Germinal center (tissue), 1 donor: ENCODE data around the gene MKRN1.
"Not testable (repeated sequence)": the region's sequence is repeated elsewhere in the genome, so short reads cannot be mapped to it uniquely, and the experiment has no call there.

ENCODE experiments used
- DNase-seq: peaks from one replicate; pipeline ENCODE4 v3.0.0; 2012; ENCODE audit warnings: mixed read lengths, low spot score

The MKRN1 gene, protein sequence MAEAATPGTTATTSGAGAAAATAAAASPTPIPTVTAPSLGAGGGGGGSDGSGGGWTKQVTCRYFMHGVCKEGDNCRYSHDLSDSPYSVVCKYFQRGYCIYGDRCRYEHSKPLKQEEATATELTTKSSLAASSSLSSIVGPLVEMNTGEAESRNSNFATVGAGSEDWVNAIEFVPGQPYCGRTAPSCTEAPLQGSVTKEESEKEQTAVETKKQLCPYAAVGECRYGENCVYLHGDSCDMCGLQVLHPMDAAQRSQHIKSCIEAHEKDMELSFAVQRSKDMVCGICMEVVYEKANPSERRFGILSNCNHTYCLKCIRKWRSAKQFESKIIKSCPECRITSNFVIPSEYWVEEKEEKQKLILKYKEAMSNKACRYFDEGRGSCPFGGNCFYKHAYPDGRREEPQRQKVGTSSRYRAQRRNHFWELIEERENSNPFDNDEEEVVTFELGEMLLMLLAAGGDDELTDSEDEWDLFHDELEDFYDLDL

DNA sequence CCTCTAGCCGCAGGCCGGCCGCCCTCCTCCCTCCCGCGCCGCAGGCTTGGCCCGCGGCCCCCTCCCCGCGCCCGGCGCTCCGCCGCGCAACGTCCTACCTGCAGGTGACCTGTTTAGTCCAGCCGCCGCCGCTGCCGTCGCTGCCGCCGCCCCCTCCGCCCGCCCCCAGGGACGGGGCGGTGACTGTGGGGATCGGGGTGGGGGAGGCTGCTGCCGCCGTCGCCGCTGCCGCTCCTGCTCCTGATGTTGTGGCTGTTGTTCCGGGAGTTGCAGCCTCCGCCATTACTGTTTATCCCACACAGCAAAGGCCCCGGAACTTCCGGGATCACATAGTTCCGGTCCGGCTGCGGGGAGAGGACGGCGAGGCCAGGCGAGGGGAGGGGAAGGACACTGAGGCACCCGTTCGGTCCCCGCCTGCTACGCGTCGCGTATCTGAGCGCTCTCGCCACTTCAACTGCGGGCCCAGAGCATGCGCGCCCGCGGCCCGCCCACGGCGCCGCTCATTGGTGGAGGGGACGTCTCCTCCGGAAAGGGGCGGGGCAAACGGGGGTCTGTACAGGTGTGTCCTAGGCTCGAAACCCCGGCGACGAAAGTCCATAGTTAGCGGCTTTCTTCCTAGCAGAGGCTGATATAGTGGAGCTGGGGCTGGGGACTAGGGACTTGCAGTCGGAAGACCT lies at the start of gene MKRN1:
MKRN1 (minus strand) TSS at position 444 of the 677 bp plus-strand sequence; CDS start at position 283, 161 bp downstream.
- peak; percentile 96 for DNase-seq

DNA sequence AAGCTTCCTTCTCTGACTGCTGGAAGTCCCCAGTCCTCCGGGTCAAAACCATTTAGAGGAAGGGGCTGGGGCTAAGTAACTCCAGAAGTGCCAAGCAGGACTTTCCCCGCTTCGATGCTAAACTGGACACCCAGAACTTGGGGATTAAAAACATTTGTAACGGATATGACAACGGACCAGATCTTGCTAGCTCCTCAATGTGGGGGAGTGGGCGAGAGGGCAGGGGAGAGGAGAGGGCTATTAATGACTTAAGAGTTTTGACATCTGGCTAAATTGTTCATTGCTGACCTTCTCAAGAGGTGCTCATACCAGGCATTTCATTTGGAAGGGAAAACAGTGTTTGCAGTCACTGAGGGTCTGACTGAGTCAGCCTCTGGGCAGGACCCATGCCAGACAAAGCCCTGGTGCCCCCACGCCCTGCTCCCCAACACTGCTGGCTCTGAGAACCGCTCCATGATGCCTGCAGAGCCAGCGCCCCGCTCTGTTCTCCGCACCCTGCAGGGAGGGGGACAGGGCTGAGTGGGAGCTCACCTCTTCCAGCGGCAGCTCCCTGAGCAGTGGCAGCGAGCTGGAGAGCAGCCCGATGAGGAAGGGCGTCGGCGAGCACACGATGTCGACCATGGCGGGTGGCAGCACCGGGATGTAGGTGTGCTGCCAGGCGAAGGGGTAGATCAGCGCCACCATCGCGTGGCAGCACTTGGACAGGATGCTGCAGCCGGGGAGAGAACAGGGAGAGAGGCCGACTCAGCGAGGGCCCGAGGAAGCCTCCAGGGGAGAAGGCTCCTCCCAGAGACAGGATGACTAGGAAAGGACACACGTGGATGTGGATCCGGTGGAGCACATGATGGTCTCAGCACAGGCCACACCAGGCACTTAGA lies 47.7 kb upstream of the MKRN1 start:
- DNase-seq: no peak

DNA sequence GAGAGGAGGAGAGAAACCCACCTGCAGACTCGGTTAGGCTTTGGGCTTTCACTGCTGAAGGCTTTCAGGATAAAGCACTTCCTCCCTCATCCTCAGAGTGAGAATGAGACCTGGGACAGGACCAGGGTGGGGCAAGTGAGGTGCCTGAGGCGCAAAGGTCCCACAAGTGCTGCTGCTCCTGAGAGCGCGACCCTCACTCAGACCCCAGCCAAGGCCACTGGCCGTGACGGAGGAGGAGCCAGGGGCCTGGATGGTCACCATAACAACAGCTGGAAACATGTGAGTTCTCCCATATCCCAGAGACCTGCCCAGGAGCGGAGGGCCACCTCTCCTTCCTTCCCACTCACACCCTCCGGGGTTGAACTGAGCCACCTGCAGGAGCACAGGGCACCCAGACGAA lies 46.9 kb upstream of the MKRN1 start:
- no peak for DNase-seq

DNA sequence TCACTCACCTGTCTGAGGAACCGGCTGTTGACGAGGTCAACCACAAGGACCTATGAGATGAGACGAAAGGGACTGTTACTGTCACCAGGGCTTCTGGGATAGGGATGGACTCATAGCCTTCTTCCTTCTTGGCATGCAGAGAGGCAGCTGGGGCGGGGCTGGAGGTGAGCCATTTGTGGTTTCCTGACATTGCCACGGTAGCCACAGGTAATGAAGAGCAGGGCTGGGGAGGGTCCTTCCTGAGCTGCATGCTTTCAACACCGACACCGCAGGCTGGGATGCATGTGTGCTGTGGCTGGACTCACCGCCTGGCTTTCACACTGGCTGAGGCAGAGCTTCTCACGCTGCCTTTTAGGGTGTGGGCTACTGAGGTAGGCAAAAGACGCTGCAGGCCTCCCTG lies 46.4 kb upstream of the MKRN1 start:
- DNase-seq: no peak

DNA sequence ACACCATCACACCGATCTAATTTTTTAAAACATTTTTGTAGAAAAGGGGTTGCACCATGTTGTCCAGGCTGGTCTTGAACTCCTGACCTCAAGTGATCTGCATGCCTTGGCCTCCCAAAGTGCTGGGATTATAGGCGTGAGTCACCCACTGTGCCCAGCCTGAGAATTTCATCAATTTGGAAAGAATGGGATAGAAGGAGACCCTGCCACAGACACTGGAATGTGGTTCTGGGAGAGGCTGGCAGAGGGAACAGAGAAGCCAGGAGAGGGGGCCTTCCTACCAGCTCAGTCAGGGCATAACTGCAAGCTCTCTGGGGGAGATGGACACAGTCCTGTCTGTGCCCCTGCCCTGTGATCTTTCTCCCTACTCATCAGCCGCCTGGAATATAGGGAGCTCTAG lies 42.1 kb upstream of the MKRN1 start:
- no peak for DNase-seq

DNA sequence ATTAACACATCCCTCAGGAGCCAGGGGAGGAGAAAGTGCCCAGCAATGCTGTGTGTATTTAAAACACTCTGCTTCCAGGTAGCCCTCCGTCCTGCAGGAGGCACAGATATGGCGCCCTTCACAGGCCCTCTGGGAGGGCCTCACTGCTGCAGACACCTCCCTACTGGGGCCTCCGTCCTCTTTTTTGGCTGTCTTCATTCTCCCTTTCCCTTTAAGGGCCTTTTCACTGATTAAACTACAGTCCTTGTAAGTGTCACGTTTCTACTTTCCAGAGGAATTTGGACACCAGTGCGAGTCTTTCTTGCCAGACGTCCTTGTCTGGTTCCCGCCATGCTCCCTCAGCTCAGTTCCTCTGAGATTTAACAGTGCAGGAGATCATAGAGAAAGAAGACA lies 39.7 kb upstream of the MKRN1 start:
- DNase-seq: no peak

DNA sequence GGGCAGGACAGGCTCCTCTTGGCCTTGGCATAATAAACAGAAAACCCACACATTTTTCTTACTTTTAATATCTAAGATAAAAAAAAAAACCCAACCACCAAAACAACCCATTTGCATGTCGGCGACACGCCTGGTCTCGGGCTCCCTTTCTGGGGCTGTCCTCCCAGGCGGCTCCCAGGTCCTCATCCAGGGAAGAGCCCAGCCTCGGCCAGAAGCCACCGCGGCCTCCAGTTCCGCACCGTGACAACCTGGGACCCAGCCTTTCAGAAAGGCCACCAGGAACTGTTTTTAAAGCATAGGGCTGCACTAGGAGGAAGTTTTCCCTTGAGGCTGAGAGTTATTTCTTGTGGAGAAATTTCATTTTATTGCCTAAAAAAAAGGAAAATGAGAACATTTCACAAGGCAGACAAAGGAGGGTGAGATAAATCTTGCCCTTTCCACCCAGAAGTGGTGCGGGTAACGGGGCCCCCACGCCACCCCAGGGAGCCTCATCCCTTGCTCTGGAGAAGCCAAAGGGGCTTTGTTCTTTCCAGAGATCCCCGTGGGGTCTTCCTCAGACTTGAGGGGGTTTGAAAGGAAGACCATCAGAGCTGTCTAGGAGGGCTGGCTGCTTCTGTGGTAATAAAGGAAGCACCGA lies 39.2 kb upstream of the MKRN1 start:
- no peak for DNase-seq

DNA sequence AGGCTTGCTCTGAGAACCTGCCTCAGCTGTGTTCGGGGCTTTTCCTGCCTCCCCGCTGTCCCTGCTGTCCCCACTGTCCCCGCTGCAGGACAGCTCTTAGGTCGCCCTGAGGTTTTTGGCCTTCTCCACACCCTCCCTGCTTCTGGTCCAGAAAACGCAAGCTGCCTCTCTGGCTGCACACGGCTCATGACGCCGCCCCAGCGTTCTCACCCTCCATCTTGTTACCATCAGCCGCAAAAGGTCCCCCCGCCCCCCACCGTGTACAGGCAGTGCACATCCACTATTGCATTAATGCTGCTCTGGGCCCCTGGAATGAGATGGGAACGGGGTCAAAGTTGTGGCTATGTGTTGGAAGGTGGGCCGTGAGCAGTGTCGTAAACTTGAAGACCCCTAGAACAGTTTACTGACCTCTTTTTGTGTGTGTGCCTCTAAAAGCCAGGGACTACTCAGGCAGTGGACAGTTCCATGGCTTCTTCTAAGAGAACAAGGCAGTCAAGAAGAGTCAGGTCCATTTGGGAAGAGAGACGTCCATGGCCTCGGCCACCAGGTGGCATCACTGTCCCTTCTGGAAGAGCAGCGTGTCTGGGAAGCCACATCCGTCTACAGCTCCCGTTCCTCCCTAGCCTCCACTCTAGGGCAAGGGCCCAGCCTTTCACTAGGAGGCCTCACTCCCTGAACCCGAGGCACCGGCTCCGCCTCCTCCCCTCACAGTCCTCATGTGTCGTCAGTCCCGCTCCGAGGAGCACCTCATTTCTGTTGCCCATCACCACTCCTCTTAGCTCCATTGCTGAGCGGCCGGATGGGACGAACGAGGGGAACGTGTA lies 38.5 kb upstream of the MKRN1 start:
- peak; percentile 53 for DNase-seq

DNA sequence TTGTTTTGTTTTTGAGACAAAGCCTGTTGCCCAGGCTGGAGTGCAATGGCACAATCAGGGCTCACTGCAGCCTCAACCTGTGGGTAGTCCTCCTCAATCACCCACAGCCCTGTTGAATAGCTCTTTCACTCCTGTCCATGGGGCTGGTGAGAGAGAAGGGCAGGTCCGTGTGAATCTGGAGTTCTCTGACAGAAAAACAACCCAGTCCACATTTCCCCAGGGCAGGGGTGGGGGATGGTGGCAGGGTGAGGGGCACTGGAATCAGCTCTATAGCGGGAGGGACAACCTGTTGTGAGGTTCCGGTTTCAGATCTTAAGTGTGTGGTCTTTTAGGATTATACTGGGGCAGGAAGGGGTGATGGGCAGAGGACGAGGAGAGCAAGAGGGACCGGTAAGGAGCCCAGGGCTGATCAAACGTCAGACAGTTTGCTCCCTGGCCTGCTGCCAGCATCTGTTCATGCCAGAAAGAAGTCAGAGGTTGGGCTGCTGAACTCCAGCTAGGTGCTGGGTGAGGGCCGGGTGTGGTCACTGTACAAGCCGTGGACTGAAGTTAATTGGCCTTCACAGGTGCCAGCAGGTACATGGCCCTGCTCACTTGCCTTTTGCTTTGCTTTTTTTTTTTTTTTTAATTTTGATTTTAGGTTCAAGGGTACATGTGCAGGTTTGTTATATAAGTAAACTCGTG lies 33.2 kb upstream of the MKRN1 start:
- no peak for DNase-seq

DNA sequence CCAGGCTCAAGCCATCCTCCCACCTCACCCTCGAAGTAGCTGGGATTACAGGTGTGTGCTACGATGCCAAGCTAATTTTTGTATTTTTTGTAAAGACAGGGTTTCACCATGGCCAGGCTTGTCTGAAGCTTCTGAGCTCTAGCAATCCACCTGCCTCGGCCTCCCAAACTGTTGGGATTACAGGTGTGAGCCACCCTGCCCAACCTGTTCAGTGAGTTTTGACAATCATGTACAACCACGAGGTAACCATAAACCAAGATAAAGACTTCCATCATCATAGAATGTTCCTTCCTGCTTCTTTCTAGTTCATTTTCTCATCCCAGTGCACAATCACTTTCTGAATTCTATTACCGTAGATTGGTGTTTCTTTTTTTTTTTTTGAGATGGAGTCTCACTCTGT lies 30.5 kb upstream of the MKRN1 start:
- no peak for DNase-seq

DNA sequence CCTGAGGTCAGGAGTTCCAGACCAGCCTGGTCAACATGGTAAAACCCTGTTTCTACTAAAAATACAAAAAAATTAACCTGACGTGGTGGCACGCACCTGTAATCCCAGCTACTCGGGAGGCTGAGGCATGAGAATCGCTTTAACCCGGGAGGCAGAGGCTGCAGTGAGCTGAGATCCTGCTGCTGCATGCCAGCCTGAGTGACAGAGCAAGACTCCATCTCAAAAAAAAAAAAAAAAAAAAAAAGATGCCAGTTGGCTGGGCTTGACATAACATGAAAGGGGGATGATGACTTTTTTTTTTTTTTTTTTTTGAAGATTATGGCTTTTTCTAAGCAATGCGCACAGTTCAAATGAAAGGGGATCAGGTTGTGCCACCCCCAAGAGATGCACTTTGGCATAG lies 28.3 kb upstream of the MKRN1 start:
- DNase-seq: not testable (repeated sequence)

DNA sequence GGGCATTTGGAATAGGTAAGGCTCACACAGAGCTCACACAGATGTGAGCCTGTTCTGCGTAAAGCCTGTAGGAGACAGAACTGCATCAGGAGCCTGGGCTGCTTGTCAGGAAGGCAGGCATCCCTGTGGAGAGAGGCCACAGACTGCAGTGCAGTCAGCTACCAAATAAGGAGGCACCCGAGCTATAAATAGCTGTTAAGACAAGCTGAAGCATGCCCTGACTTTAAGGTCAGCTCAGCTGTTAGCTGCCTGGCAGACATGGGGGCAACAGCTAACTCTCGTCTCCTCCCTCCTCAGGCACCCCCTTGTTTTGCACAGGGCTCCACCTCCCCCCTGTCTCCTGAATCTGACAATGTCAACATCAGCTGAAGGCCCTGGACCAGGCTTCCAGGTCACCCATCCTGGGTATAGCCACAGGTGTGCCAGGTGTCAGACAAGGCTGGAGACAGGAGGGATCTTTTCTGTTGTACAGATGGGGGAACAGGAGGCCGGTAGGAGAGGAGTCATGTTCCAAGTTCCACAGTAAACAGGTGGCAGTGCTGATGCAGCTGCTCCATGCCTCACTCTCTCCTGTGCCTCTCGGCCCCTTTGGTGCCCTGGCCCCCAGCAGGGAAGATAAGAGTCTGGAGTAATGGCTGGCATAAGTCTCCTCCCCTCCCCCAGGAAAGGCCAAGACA lies 27.6 kb upstream of the MKRN1 start:
- DNase-seq: no peak

DNA sequence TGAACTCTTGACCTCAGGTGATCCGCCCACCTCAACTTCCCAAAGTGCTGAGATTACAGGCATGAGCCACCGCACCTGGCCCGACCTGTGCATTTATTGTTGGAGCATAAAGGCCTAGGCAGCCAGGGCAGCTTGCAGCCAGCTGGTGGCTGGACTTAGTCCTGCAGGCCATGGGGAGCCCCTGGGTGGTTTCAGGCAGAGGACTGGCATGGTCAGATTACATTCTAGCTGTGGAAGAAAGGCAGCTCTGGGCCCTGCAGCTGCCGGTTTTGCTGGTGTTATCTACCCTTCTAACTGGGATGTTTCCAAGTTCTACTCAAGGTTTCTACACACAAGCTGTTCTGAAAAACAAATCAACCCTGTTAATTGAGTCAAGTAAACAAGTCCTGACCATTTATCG lies 22.7 kb upstream of the MKRN1 start:
- DNase-seq: no peak

DNA sequence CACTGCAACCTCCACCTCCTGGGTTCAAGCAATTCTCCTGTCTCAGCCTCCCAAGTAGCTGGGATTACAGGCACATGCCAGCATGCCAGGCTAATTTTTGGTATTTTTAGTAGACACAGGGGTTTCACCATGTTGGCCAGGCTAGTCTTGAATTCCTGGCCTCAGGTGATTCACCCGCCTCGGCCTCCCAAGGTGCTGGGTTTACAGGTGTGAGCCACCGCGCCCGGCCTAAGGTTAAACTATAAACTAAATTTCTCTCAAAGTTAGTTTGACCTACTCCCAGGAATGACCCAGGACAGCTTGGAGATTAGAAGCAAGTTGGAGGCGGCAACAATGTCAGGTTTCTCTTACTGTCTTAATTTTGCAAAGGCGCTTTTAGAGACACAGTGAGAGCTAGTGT lies 18.5 kb upstream of the MKRN1 start:
- DNase-seq: not testable (repeated sequence)

DNA sequence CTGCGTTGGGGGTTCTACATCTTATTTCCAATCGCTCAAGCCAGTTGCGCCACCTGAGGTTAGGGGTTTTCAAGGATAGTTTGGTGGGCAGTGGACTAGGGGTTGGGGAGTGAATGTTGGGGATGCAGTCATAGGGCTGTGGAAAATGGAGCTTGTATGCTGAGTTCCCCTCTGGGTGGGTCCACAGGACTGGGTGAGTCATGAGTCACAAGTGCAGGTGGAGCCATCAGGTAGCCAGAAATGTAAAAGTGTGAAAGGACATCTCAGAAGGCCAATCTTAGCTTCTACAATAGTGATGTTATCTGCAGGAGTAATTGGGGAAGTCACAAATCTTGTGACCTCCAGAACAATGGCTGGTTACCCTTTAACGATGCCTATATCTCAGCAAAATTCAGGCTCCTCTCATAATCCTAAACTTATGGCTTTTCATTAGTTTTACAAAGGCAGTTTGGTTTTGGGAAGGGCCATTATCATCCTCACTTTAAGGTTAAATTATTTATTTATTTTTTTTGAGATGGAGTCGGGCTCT lies 18.0 kb upstream of the MKRN1 start:
- DNase-seq: no peak

DNA sequence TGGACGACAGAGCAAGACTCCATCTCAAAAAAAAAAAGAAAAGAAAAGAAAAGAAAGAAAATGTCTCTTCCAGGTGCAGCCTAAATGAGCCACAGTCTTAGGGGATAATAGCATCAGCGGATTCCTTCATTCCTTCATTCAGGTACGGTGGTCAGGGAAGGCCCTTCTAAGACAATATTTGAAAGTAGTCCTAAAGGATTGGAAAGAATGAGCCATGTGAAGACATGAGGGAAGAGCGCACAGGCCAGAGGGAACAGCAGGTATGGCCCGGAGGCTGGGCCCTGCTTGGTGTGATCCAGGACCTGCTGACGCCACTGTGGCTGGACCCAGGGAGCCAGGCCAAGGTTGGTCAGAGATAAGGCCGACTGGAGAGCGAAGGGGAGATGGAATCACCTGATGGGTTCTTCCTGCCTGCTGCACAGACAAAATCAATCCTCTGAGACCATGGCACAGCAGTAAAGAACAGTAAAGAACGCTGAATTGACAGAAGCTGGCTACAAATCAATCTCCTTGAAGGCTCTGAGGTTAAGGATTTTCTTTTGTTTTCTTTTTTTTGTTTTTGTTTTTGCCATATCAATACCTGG lies 16.3 kb upstream of the MKRN1 start:
- DNase-seq: no peak

DNA sequence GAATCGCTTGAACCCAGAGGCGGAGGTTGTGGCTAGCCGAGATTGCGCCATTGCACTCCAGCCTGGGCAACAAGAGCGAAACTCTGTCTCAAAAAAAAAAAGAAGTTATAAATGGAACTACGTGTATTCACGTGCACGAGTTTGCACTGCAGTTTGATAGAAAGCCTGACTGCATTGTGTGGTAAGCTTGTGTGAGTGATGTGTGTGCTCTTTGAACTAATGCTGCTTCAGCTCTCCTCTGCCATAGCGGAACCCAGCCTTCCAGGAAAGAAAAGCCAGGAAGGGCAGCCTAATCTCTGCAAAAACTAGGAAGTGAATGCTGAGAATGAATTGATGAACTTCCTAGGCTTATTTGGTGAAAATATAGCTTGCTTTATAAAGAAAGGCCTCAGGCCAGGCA lies 15.6 kb upstream of the MKRN1 start:
- no peak for DNase-seq

DNA sequence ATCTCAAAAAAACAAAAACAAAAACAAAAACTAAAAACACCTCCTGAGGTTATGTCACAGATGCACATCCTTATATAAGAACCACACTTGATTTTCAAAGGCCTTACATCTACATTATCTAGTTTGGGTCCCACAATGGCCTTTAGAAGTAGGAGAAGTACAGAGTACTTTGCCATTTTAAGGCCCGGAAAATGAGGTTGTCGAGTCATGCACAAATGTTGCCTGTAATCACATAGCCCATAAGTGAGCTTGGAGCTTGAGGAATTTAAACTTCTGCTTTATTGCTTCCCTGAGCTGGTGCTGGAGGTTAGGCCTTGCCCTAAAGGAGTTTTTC lies 9.7 kb upstream of the MKRN1 start:
- no peak for DNase-seq

DNA sequence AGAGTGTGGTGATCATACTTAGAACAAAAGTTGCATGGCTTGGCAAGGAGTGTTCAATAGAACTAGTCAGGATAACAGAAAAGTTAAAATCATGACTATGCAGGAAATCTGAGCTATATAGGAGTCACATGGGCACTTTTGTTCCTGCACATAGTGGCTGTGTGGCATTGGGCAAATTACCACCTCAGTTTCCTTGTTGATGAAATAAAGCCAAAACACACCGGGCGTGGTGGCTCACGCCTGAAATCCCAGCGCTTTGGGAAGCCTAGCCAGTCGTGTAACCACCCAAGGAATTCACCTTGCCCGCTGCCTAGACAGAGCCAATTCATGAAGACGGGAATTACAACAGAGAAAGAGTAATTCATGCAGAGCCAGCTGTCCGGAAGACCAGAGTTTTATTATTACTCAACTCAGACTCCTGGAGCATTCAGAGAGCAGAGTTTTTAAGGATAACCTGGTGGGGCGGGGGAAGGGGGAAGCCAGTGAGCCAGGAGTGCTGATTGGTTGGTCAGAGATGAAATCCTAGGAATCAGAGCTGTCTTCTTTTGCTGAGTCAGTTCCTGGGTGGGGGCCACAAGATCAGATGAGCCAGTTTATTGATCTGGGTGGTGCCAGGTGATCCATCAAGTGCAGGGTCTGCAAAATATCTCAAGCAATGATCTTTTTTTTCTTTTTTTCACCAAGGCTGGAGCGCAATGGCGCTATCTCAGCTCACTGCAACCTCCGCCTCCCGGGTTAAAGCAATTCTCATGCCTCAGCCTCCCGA lies 6.4 kb upstream of the MKRN1 start:
- DNase-seq: no peak
